ENCODE data around the gene TFRC.
"Not testable (repeated sequence)": the region's sequence is repeated elsewhere in the genome, so short reads cannot be mapped to it uniquely, and the experiment has no call there.

The TFRC gene

DNA sequence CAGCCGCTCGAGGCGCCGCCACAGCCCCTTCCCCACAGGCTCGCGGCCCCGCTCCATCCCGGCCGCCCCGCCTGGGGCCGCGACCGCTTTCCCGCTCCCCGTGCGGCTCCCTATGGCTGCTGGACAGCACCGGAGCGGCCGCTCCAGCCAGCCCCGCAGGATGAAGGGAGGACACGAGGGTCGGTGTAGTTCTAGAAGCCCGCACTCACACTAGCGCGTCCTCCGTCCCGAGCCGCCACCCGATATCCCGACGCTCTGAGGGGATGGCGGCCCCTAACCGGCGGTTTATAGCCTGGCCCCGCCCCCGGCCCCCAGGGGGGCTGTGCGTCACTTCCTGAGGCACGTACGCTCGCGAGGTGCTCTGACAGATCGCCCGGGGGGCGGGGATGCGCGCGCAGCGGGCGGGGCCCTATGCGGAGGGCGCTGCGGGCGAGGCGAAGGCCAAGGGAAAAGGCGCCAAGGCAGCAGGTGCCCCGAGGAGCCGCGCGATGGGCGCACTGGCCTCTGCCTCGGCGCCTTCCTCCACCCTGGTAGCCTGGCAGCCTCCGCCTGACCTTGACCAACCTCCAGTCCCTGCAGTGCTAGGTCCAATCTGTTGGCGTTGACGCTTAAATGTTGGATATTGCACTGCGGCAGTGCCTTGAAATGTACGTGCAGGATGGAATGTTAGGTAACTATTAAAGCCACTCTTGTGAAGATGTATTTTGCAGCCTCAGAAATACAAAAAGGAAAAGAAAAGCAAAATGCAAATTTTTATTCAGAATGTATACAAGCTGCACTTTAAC, at the start of gene TFRC:
Gene TFRC (minus strand): TSS at position 257 of the 785 bp plus-strand sequence. CDS start 4,991 bp downstream, outside the sequence.
- DNase-seq: peak; percentile 88

DNA sequence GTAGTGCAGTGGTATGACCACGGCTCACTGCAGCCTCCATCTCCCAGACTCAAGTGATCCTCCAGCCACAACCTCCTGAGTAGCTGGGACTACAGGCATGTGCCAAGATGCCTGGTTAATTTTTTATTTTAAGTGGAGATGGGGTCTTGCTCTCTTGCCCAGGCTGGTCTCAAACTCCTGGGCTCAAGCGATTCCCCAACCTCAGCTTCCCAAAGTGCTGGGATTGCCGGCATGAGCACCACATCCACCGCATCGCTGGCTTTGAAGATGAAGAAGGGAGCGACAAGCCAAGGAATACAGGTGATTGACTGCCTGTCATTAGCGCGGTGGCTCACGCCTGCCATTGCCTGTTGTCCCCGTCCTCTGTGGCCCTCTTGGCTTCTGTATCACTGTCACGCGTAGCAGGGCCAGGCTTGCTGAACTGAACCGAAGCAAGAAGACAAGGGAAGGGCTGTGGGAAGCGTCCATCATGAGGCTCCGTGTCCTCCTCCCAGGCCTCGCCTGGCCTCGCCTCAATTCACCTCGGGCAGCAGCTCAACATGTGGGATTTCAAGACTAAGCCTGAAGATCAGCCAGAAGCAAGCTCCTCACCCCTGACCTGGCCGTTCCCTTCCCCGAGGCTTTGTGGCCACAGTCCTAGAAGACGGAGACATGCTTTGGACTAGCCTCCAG, 46.4 kb upstream of the TFRC start:
- no peak for DNase-seq

DNA sequence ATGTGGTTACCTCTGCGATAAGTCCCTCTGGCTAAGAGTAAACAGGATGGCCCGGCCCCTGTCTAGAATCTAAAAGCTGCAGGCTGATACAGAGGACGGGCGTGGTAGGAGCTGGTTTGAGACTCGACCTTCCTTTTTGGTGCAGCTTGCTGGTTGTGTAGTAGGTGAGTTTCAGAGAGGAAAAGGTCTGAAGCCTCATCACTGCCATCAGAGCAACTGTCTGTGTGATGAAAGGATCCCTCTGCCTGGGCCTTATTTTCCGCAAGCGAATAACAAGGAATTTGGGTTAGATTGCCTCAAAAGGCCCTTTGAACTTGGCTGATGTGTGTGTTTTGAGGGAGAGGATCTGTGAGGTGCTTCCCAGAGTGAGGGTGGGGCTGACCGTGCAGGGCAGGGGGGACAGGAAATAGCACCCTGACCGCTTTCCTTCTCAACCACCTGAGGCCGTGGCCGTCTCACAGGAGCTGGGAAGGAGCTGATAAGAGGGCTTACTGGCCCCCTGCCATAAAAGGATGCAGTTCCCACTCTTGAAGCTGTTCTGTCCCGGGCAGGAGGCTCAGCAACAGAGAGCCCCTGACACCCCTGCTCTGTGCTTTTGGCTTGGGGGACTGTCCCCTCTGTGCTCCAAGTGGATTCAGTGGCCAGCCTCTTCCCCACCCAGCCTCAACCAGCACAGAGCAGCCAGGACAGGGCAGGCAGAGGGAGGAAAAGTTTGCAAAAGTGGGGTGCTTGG, 45.6 kb upstream of the TFRC start:
- DNase-seq: peak; percentile 3

DNA sequence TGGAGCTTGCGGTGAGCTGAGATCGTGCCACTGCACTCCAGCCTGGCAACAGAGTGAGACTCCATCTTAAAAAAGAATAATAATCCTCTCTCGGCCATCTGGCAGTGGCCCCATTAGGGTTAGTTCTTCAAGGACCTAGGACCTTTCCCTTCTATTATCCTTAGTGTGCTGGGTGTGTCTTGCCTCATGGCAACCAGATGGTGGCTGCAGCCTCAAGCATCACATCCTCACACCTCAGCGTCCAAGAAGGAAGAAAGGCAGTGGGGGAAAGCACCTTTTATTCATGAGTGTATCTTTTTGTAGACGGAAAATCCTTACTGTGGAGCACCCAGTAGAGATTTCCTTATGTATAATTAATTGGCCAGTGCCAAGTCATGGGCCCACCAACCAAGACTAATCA, 42.7 kb upstream of the TFRC start:
- DNase-seq: no peak

DNA sequence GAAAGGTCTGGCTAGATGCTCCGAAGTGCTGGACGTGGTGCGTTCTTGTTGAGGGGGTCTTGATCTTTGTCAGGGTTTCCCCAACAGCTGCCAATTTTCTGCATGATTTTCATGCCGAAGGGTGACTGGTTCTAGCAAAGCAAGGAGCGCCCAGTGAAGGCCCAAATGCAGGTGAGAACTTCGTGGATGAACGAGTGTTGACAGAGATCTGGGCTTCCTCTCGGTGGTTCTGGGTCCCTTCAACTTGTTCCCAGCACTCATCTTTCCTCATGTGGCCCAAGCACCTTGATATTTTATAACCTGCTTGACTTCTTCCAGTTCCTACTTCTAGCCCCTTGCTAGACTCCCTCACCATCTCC, 40.8 kb upstream of the TFRC start:
- DNase-seq: no peak

DNA sequence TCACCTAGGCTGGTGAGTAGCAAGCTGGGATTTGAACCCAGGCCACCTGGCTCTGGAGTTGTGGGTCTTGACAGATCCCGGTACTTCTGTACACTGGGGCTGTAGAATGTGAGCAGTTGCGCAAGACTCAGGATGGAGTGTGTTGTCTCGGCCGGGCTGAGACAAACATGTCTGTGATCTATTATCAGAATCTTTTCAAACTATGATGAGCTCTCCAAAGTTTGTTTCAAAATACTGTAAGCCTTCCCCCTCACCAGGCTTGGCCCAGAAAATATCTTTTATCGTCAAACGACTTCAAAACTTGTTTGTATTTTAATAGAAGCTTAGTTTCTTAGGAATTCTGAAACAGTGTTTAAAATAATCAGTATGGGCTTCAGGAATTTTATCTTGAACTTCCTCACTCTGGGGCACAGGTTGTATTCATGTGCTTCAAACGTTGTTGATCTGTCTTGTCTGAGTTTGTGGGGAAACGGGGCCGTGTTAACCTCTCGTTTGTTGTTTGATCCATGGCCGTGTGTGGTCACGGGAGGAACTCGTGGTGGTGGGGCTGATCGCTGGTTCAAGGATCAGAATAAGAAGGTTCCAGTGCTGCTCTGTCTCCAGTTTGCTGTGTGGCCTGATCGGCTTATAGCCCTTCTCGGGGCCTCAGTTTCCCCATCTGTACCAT, 40.3 kb upstream of the TFRC start:
- peak; percentile 6 for DNase-seq

DNA sequence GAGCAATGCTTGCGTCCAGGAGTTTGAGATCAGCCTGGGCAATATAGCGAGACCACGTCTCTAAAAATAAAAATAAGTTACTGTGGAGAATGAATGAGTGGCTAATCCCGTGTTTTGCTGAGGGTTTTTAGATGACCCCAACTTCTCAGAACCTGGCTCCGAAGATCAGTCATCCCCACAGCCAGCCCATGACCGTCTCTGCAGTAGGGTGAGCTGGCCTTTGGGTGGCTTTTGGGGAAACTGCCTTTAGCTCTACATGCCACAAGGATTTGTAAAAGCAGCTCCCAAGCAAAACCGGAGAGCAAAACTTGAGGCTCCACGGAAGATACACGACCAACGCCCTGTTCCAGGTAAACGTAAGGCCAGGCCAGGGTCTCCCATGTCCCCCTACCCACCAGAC, 39.2 kb upstream of the TFRC start:
- no peak for DNase-seq

DNA sequence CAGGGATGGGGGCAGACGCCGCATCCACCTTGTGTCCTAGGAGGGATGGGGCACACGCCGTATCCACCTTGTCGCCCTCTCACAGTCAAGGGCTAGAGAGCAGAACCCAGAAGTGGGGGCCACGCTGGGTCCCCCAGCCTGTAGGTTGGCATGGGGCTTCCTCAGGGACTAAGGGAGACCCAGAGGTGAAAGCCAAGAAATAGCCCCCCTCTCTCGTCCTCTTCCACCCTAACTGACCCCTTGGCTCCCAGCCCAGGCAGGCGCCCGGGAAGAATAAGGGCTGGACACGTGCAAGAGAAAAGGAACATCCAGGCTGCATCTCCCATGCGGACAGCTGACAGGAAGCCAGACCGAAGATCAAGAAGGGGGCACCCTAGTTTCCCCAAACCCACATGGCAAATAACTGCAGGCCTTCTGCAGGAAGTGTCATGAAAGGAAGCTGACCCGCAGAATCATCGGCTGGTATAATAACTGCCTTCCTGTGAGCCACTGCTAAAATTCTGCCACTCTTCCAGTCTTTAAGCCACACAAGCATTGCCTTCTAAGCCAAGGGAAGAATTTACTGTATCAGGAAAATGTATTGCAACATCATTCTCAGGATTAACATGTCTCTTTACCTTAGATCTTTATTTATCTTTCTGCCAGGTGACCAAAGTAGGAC, 38.5 kb upstream of the TFRC start:
- peak; percentile 93 for DNase-seq

DNA sequence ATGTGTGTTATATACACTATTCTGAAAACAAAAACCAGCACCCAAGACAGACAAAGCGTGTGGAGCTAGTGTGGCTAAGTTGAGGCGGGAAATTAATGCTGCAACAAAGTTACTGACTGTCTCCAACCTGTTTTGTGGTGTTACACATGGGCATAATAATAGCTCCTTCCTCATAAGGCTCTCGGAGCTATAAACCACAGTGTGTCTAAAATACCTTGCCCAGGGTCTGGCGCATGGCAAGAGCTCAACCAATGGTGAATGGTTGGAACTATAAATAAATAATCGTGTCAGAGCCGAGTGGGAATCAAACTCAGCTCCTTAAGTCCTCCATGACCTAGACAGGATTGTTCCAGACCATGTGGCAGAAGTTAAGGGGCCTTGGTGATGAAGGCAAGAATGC, 35.9 kb upstream of the TFRC start:
- DNase-seq: peak; percentile 58

DNA sequence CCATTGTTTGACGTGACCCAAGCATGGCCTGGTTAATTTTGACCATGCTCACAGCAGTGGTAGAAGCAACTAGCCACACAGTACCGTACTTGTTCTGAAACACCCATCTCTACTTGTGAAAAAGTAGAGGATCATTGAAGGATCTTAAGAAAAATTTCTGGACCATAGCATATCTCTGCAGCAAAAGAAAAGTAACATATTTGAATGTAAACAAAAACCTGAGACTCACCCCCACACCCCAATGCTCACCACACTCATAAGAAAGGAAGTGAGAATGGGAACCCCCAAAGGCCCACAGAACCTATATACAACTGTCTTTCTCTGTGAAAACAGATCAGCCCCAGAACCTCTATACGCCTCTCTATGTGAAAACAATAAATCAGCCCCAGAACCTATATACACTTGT, 33.8 kb upstream of the TFRC start:
- no peak for DNase-seq

DNA sequence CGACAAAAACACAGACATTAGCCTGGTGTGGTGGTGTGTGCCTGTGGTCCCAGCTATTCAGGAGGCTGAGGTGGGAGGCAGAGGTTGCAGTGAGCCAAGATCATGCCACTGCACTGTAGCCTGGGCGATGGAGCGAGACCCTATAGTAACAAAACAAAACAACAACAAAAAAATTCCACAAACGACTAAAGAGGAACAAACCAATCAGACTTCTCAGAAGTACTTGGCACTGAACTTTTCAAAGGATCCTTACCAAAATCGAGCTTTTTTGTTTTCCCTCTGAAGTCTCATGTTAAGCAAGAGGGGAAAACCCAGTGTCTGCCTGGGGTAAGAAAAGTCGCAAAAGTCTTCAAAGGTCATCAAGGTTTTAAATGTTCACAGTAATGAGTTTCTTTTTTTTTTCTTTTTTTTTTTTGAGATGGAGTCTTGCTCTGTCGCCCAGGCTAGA, 30.1 kb upstream of the TFRC start:
- no peak for DNase-seq

DNA sequence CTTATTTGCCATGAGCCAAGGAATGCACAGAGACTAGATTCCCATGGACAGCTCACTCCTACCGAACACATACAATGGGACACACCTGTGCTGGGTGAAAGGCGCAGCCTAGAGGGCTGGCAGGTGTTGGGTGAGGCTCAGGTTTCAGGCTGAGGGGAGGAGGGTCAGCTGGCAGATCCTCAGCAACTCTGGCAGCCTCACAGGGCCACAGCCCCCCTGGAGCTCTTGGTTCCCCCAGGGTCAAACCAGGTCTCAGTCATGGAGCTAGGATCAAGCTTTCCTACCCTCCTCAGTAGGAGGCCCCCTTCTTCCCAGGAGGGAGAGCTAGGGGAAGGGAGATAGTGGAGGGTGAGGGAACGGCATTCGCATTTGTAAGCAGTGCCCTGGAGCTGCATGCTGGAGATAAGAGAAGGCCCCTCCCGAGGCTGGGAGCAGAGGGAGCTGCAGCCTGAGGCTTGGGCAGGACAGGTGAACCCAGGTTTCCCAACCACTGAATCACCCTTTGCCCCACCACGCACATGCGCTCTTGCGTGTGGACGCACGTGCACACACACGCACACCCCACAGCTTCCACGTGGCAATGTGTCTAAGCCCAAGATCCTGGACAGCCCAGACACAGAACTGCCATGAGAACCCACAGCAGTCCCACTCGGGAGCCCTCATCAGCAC, 26.3 kb upstream of the TFRC start:
- no peak for DNase-seq

DNA sequence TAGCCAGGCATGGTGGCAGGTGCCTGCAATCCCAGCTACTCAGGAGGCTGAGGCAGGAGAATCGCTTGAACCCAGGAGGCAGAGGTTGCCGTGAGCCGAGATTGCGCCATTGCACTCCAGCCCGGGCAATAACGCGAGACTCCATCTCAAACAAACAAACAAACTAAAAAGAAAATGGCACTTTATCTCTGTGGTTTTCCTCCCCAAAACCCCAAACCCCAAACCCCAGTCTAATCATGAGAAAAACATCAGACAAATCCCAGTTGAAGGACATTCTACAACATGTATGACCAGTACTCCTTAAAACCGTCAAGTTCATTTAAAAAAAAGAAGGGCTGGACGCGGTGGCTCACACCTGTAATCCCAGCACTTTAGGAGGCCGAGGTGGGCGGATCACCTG, 22.8 kb upstream of the TFRC start:
- not testable (repeated sequence) for DNase-seq

DNA sequence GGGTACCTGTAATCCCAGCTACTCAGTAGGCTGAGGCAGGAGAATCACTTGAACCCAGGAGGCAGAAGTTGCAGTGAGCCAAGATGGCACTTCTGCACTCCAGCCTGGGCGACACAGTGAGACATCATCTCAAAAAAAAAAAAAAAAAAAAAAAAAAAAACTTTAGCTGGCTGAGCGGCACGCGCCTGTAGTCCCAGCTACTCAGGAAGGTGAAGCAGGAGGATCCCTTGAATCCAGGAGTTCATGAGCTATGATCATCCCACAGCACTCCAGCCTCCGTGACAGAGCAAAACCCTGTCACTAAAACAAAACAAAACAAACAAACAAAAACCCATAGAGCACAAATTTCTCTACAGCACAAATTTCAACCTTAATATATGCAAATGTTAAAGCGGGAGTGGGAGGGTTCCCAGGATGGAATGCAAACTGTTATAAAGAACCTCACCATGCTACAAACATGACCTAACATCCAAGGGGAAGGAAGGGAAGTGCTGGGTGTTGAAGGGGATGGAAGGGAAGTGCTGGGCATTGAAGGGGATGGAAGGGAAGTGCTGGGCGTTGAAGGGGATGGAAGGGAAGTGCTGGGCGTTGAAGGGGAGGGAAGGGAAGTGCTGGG, 16.6 kb upstream of the TFRC start:
- DNase-seq: not testable (repeated sequence)

DNA sequence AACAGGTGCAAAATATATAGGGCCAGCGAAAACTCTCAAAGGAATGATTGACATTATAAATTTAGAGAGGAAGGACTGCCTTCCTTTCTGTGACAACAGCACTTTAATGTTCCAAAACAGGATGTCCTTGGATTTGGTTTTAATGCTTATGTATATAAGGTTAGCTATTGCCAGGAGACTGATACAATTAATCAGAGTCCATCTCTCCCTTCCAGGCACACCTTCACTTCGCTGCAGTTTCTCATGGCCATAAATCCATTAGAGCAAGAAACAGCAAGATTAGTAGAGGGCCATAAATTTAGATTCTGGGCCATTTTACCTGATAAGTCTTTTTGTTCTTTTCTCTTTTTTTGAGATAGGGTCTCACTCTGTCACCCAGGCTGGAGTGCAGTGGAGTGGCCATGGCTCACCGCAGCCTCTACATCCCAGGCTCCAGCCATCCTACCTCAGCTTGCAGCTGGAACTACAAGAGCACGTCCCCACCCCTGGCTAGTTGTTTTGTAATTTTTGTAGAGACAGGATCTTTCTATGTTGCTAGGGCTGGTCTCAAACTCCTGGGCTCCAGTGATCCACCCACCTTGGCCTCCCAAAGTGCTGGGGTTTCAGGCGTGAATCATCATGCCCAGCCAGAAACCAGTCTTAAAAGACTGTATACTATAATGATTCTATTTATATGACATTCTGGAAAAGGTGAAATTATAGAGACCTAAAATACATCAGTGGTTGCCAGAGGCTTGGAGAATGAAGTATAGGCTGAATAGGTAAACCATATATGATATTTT, 15.7 kb upstream of the TFRC start:
- DNase-seq: no peak

DNA sequence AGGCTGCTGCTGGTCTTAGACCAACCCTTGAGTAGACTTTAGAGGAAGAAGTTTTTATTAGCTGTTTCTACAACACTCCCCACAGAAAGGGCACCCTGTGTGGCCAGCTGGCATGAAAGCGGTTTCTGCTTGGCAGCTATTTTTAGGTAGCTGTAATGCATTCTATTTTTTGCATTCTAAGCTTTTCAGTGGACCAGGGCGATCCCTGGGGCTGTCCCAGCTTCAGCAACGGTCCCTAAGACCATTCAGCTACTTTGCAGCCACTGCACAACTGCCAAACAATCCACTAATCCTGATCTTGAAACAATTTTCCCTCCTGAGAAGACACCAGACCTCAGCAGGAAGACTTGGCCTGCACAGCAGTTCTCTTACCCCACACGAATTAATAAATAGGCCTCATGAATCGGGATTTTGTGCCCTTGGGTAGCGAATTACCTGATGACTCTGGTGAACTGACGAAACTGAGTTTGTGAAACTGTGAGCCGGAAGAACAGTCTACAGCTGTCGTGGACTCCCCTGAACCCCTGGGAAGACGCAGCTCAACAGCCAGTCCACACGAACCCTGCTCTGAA, 14.6 kb upstream of the TFRC start:
- DNase-seq: peak; percentile 85

DNA sequence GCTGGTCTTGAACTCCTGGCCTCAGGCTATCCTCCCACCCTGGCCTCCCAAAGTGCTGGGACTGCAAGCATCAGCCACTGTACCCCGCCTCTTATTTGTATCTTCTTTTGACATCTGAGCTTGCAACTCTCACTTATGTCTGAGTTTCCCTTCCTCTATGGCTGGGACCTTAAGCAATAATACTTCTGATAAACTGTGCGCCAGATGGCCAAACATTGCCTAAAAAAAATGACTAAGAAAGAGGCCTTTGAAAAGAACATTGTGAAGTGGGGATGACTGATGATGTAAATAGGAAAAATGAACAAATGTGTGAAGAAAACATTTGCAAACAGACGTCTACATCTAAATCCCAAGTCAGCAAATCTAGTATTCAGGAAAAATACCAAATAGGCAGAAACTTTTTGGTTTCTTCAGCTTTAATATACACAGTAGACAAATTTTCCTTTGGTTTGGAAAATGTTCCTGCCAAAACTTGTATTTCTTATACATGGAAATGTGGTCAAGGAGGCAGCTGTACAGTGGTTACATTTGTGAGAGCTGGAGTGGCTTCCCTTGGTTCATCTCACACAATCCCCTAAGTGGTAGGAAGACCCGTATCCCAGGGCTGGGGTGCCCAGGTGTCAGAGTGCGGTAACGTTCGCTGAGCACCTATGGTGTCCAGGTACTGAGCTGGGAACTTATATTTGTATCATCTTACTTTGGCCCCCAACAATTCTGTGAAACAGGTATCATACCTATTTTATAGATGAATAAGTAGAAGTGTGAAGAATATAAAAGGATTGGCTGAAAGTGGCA, 11.6 kb upstream of the TFRC start:
- DNase-seq: peak; percentile 75

DNA sequence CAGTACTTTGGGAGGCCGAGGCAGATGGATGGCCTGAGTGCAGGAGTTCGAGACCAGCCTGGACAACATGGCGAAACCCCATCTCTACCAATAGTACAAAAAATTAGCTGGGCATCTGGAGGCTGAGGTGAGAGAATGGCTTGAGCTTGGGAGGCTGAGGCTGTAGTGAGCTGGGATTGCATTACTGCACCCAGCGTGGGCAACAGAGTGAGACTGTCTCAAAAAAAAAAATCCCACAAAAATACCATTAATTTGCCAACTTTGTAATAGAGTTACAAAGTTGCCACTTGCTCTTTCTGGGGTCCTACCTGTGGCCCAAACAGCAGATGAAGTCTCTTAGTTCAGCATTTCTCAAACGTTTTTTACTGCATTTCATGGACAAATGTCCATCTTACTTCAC, 6.0 kb upstream of the TFRC start:
- no peak for DNase-seq

DNA sequence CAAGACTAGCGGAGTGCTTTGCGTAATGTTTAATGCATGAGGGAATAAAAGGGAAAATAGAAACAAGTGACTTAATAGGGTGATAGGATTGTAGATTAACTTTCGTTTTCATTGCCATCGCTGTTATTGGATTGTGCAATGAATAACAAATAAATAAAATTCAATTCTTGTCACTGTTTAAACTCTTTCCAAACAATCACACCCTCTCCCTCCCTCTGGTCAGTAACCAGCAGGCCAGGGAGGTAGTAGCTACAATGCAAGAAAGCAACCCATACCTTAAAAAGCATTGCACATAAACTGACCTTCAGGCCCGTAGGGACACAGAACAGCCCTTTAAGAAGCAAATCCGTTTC, 705 bp upstream of the TFRC start:
- DNase-seq: no peak

Data from GF-D8 (cell line).